SK-N-SH treated with all-trans-retinoic acid at 6 μM for 48 hours (cell line): ENCODE measurements around the gene MDGA2.
"Not testable (repeated sequence)": the region's sequence is repeated elsewhere in the genome, so short reads cannot be mapped to it uniquely, and the experiment has no call there.

Source experiments
- ATAC-seq: fragments of 200-7000 bp; cut with Tn5 transposase; 3 replicates; pipeline ENCODE4 v1.9.1; 2020; ENCODE audit warnings: mild to moderate bottlenecking, moderate library complexity
- ARNTL ChIP-seq: fragments of 450-650 bp; formaldehyde crosslinking; IDR thresholded peaks from 2 replicates; pipeline ENCODE4 v1.5.0; 2020; ENCODE audit warnings: low read depth, mild to moderate bottlenecking, moderate library complexity, borderline replicate concordance
- BACH2 ChIP-seq: fragments of 250-450 bp; sonication (Bioruptor Pico); IDR thresholded peaks from 2 replicates; pipeline ENCODE4 v1.9.0; 2021; ENCODE audit warnings: mild to moderate bottlenecking, borderline replicate concordance
- CSDC2 ChIP-seq: fragments of 250-450 bp; sonication (Bioruptor Pico); IDR thresholded peaks from 2 replicates; pipeline ENCODE4 v1.5.0; 2020; ENCODE audit warnings: mild to moderate bottlenecking, moderate library complexity
- ESRRG ChIP-seq: fragments of 250-450 bp; sonication (Bioruptor Pico); IDR thresholded peaks from 2 replicates; pipeline ENCODE4 v1.6.1; 2021; ENCODE audit warnings: mild to moderate bottlenecking
- GLIS3 ChIP-seq: fragments of 250-450 bp; sonication (Bioruptor Pico); IDR thresholded peaks from 2 replicates; pipeline ENCODE4 v1.5.0; 2020; ENCODE audit warnings: mild to moderate bottlenecking, moderate library complexity
- ISL1 ChIP-seq: fragments of 250-450 bp; sonication (Bioruptor Pico); IDR thresholded peaks from 2 replicates; pipeline ENCODE4 v2.1.2; 2022; ENCODE audit warnings: mild to moderate bottlenecking, moderate library complexity
- OSR1 ChIP-seq: fragments of 250-450 bp; sonication (Bioruptor Pico); IDR thresholded peaks from 2 replicates; pipeline ENCODE4 v1.8.0; 2022; ENCODE audit warnings: moderate library complexity, mild to moderate bottlenecking, inconsistent platforms
- PPARA ChIP-seq: fragments of 250-450 bp; sonication (Bioruptor Pico); IDR thresholded peaks from 2 replicates; pipeline ENCODE4 v1.5.0; 2020; ENCODE audit warnings: mild to moderate bottlenecking, borderline replicate concordance
- RARB ChIP-seq: fragments of 250-450 bp; sonication (Bioruptor Pico); IDR thresholded peaks from 2 replicates; pipeline ENCODE4 v1.8.0; 2021; ENCODE audit warnings: mild to moderate bottlenecking, moderate library complexity
- SNAI2 ChIP-seq: fragments of 250-450 bp; sonication (Bioruptor Pico); IDR thresholded peaks from 2 replicates; pipeline ENCODE4 v1.5.0; 2020; ENCODE audit warnings: mild to moderate bottlenecking, moderate library complexity
- TCF4 ChIP-seq: fragments of 250-450 bp; sonication (Bioruptor Pico); IDR thresholded peaks from 2 replicates; pipeline ENCODE4 v1.8.0; 2021; ENCODE audit warnings: mild to moderate bottlenecking, moderate library complexity, borderline replicate concordance
- TOX ChIP-seq: fragments of 250-450 bp; sonication (Bioruptor Pico); IDR thresholded peaks from 2 replicates; pipeline ENCODE4 v1.8.0; 2021; ENCODE audit warnings: mild to moderate bottlenecking, moderate library complexity, borderline replicate concordance
- ZC3H10 ChIP-seq: fragments of 250-450 bp; sonication (Bioruptor Pico); IDR thresholded peaks from 2 replicates; pipeline ENCODE4 v1.5.1; 2021; ENCODE audit warnings: mild to moderate bottlenecking, moderate library complexity
- ZFP30 ChIP-seq: fragments of 450-650 bp; formaldehyde crosslinking; IDR thresholded peaks from 2 replicates; pipeline ENCODE4 v1.5.0; 2022; ENCODE audit warnings: mild to moderate bottlenecking, moderate library complexity
- ZNF565 ChIP-seq: fragments of 450-650 bp; formaldehyde crosslinking; conservative IDR thresholded peaks from 2 replicates; pipeline ENCODE4 v1.5.0; 2020; ENCODE audit warnings: low read depth, mild to moderate bottlenecking, moderate library complexity
- ZNF8 ChIP-seq: fragments of 450-650 bp; formaldehyde crosslinking; IDR thresholded peaks from 2 replicates; pipeline ENCODE4 v1.5.0; 2020; ENCODE audit warnings: mild to moderate bottlenecking, moderate library complexity
- TF ChIP-seq, protein P1 (sequence below): fragments of 250-450 bp; sonication (Bioruptor Pico); IDR thresholded peaks from 2 replicates; pipeline ENCODE4 v1.8.0; 2020; ENCODE audit warnings: mild to moderate bottlenecking, moderate library complexity, borderline replicate concordance
- TF ChIP-seq, protein P2 (sequence below): fragments of 250-450 bp; sonication (Bioruptor Pico); IDR thresholded peaks from 2 replicates; pipeline ENCODE4 v1.5.1; 2021; ENCODE audit warnings: mild to moderate bottlenecking, moderate library complexity
- TF ChIP-seq, protein P3 (sequence below): fragments of 250-450 bp; sonication (Bioruptor Pico); IDR thresholded peaks from 2 replicates; pipeline ENCODE4 v1.5.0; 2020; ENCODE audit warnings: mild to moderate bottlenecking, moderate library complexity

The MDGA2 gene

DNA sequence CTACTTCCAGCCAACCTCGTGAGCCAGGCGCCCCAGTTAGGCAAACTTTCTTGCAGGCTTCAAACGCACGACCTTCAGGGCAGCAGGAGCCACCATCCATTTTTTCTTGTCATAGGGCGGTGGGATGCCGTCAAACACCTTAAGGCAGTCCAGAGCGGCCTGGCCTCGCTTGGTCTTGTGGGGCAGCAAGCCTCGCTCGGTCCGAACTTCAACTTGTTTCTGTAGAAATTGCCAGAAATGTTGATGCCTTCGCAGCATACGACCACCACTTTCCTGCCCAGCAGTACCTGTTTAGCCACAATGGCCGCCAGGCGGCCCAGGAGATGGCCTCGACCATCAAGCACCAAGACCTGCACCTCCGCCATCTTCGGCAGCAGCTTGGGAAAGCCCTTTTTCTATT, 474.7 kb downstream of the MDGA2 start (continued):
- TF ChIP-seq, protein P1, sequence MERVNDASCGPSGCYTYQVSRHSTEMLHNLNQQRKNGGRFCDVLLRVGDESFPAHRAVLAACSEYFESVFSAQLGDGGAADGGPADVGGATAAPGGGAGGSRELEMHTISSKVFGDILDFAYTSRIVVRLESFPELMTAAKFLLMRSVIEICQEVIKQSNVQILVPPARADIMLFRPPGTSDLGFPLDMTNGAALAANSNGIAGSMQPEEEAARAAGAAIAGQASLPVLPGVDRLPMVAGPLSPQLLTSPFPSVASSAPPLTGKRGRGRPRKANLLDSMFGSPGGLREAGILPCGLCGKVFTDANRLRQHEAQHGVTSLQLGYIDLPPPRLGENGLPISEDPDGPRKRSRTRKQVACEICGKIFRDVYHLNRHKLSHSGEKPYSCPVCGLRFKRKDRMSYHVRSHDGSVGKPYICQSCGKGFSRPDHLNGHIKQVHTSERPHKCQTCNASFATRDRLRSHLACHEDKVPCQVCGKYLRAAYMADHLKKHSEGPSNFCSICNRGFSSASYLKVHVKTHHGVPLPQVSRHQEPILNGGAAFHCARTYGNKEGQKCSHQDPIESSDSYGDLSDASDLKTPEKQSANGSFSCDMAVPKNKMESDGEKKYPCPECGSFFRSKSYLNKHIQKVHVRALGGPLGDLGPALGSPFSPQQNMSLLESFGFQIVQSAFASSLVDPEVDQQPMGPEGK (CRISPR knock-in tag): no peak
- no peak for TF ChIP-seq ZNF565 (CRISPR knock-in tag)
- TF ChIP-seq ISL1 (CRISPR knock-in tag): no peak
- no peak for TF ChIP-seq CSDC2 (CRISPR knock-in tag)
- TF ChIP-seq, all 23 proteins: peak for 0

DNA sequence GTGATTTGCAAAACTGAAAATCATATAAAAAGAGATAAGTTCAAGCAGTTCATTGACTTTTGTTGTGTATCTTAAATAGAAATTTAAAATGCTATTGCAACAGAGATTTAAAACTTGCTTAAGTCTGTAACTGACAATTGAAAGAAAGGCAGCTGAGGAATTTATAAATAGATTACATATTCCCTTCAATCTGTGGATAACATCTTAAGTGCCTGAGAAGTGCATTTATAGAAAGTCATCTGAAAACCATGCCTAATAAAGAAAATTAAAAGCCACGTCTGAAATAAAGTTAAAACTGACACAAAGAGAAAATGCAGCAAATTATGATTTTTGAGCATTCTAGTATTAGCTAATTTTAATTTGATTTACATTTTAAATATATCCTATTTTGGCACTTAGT, 479.8 kb downstream of the MDGA2 start:
- TF ChIP-seq ISL1 (CRISPR knock-in tag): peak; percentile 90
- no peak for TF ChIP-seq RARB (CRISPR knock-in tag)
- no peak for ATAC-seq

DNA sequence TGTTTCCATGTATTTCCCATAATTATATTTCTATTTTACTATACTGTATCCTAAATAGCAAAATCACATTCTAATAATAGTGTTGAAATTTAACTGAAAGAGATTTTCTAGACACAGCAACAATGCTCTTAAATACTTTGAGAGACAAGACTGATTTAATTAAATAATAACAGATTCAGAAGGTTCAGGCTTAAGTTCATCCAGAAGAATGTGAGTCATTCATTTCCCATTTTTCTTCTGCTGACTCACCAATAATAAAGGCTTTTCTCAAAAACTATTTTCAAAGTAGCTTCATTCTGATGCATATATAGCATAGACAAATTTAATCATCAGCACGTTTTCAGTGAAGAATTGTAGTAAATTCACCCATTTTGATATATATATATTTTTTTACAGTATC, 481.4 kb downstream of the MDGA2 start:
- ATAC-seq: peak; percentile 59
- TF ChIP-seq BACH2 (CRISPR knock-in tag) (no peak), ISL1 (CRISPR knock-in tag) (peak; percentile 73)
- TF ChIP-seq, protein P2, sequence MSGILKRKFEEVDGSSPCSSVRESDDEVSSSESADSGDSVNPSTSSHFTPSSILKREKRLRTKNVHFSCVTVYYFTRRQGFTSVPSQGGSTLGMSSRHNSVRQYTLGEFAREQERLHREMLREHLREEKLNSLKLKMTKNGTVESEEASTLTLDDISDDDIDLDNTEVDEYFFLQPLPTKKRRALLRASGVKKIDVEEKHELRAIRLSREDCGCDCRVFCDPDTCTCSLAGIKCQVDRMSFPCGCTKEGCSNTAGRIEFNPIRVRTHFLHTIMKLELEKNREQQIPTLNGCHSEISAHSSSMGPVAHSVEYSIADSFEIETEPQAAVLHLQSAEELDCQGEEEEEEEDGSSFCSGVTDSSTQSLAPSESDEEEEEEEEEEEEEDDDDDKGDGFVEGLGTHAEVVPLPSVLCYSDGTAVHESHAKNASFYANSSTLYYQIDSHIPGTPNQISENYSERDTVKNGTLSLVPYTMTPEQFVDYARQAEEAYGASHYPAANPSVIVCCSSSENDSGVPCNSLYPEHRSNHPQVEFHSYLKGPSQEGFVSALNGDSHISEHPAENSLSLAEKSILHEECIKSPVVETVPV: no peak

DNA sequence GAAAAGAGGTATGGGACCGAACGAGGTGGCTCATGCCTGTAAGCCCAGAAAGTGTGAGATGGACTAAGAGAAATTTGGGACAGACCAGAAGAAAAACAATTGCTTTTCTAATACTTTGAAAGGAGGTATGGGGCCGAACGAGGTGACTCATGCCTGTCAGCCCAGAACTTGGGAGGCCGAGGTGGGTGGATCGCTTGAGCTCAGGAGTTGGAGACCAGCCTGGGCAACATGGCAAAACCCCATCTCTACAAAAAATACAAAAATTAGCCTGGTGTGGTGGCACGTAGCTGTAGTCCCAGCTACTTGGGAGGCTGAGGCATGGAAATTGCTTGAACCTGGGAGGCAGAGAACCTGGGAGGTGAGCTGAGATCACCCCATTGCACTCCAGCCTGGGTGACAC, 483.2 kb downstream of the MDGA2 start:
- ATAC-seq: not testable (repeated sequence)

DNA sequence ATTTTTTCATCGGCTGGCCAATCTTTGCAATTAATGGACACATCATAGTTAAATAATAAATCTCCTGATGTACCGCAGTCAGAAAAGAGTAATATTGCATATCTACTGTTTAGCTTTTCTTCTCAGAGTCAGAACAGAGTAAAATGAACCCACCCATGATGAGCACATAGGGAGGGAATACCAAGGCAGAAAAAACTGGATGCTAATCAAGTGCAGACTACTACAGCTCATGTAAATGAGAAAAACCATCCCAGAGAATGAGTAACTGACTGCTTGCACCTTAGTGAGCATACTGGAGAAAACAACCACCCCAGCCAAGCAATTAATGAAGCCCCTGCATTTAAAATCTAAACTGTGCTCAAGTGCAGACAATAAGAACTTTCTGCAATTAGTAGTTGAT, 483.7 kb downstream of the MDGA2 start:
- ATAC-seq: no peak

DNA sequence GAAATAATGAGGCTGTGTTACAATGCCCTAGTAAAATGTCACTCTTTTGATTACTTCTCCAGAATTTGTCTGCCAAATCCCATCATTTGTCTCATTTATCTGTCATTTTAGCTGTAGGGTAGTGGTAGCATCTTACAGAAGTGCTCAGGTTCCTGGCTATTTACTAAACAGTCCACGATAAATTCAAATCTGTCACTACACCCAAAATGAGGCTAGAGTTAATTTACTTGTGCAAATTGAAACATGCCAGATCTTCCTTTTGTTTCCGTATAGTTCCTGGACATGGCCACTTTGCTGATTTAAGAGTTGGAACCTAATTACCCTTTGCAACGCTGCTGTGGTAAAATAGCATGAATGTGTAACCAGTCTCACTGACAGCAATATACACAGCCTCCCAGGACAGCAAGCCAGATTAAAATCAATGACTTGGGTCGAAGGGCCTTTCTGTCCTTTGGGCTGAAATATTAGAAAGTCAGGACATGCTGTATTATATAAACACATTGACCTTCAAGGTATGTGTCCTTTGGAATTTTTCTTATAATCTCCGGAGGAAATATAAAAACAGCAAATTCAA, 485.4 kb downstream of the MDGA2 start:
- ATAC-seq: no peak
- TF ChIP-seq ZC3H10 (no peak), ESRRG (no peak), OSR1 (CRISPR knock-in tag) (no peak), ISL1 (CRISPR knock-in tag) (no peak), BACH2 (CRISPR knock-in tag) (no peak), TOX (no peak), ZNF8 (no peak), GLIS3 (CRISPR knock-in tag) (no peak), ARNTL (CRISPR knock-in tag) (no peak), TCF4 (CRISPR knock-in tag) (no peak), ZFP30 (CRISPR knock-in tag) (no peak)
- TF ChIP-seq, protein P3, sequence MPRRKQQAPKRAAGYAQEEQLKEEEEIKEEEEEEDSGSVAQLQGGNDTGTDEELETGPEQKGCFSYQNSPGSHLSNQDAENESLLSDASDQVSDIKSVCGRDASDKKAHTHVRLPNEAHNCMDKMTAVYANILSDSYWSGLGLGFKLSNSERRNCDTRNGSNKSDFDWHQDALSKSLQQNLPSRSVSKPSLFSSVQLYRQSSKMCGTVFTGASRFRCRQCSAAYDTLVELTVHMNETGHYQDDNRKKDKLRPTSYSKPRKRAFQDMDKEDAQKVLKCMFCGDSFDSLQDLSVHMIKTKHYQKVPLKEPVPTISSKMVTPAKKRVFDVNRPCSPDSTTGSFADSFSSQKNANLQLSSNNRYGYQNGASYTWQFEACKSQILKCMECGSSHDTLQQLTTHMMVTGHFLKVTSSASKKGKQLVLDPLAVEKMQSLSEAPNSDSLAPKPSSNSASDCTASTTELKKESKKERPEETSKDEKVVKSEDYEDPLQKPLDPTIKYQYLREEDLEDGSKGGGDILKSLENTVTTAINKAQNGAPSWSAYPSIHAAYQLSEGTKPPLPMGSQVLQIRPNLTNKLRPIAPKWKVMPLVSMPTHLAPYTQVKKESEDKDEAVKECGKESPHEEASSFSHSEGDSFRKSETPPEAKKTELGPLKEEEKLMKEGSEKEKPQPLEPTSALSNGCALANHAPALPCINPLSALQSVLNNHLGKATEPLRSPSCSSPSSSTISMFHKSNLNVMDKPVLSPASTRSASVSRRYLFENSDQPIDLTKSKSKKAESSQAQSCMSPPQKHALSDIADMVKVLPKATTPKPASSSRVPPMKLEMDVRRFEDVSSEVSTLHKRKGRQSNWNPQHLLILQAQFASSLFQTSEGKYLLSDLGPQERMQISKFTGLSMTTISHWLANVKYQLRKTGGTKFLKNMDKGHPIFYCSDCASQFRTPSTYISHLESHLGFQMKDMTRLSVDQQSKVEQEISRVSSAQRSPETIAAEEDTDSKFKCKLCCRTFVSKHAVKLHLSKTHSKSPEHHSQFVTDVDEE: no peak
- TF ChIP-seq, protein P2: no peak
- TF ChIP-seq, protein P1 (CRISPR knock-in tag): no peak

More for the DNA sequence above, 483.7 kb downstream of the MDGA2 start:
- TF ChIP-seq BACH2 (CRISPR knock-in tag): no peak
- no peak for TF ChIP-seq ARNTL (CRISPR knock-in tag)
- no peak for TF ChIP-seq ZFP30 (CRISPR knock-in tag)
- TF ChIP-seq TOX: no peak
- TF ChIP-seq, protein P1 (CRISPR knock-in tag): no peak
- TF ChIP-seq ZNF8: no peak
- no peak for TF ChIP-seq PPARA (CRISPR knock-in tag)
- TF ChIP-seq ZNF565 (CRISPR knock-in tag): no peak
- TF ChIP-seq SNAI2 (CRISPR knock-in tag): no peak
- no peak for TF ChIP-seq TCF4 (CRISPR knock-in tag)
- TF ChIP-seq ESRRG: no peak
- TF ChIP-seq, all 23 proteins: peak for 0
